Measurements from ENCODE around the gene FBXL13.

DNA sequence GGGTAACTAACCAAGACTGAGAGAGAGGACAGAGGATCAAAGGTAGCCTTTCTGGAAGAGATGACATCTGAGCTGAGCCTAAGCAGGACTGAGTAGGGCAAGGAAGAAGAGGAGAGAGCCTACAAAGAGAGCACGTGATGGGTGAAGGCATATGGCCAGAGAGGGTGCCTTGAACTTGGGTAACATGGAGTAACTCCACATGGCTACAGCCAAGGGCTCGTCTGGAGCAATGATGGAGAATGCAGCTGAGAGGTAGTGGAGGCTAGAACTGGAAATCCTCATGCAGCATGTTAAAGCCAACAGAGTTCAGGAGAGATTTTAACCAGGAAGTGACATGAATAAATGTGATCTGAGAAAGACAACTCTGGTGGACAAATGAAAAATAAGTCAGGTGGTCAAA lies 84.0 kb downstream of the FBXL13 start:
- TF ChIP-seq, protein P1, sequence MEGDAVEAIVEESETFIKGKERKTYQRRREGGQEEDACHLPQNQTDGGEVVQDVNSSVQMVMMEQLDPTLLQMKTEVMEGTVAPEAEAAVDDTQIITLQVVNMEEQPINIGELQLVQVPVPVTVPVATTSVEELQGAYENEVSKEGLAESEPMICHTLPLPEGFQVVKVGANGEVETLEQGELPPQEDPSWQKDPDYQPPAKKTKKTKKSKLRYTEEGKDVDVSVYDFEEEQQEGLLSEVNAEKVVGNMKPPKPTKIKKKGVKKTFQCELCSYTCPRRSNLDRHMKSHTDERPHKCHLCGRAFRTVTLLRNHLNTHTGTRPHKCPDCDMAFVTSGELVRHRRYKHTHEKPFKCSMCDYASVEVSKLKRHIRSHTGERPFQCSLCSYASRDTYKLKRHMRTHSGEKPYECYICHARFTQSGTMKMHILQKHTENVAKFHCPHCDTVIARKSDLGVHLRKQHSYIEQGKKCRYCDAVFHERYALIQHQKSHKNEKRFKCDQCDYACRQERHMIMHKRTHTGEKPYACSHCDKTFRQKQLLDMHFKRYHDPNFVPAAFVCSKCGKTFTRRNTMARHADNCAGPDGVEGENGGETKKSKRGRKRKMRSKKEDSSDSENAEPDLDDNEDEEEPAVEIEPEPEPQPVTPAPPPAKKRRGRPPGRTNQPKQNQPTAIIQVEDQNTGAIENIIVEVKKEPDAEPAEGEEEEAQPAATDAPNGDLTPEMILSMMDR (IDR thresholded peaks at IDR 0.05) = no peak
- TF ChIP-seq POLR2A (IDR thresholded peaks at IDR 0.05) = no peak
